A673 (cell line): ENCODE measurements around the gene GLOD4. TPM values are rescaled to one million over a fixed set of nuclear protein-coding genes. Genes with fewer than 3 reads are reported as not detected.

Experiments
- BruUV-seq: library from RNA; stranded (reverse); fragments of 400-500 nt; replicated peaks from 2 replicates; lab custom pipeline; 2021; lab: Mats Ljungman, UMichigan
- CTCF ChIA-PET: fragments of 300-600 bp; sonication (Branson Sonifier 250); formaldehyde crosslinking; loops from one replicate; lab custom pipeline; 2022; ENCODE audit warnings: antibody characterized with exemption; lab: Charles Lee
- POLR2A ChIA-PET: fragments of 300-600 bp; sonication (Branson Sonifier 250); formaldehyde crosslinking; loops from one replicate; lab custom pipeline; 2022; ENCODE audit warnings: antibody characterized with exemption; ENCODE audit not compliant: low non-redundant PET; lab: Charles Lee
- DNase-seq: peaks from one replicate; pipeline ENCODE4 v3.0.0-alpha.2; 2015; ENCODE audit warnings: low spot score
- H3K27ac ChIP-seq: fragments of 200-600 bp; sonication (generic); 2 replicates; pipeline ENCODE4 v1.5.1; 2016; ENCODE audit warnings: mixed run types, low read depth, mild to moderate bottlenecking, mixed read lengths, antibody characterized with exemption, low read length; ENCODE audit not compliant: poor library complexity, severe bottlenecking
- H3K27me3 ChIP-seq: fragments of 200-600 bp; sonication (generic); replicated peaks from 2 replicates; pipeline ENCODE4 v1.6.1; 2017; ENCODE audit warnings: mixed run types, low read depth, mild to moderate bottlenecking, mixed read lengths, antibody characterized with exemption, low read length; ENCODE audit not compliant: insufficient read depth, poor library complexity
- H3K36me3 ChIP-seq: fragments of 200-600 bp; sonication (generic); 2 replicates; pipeline ENCODE4 v1.6.1; 2016; ENCODE audit warnings: mixed run types, mild to moderate bottlenecking, mixed read lengths, antibody characterized with exemption, low read length; ENCODE audit not compliant: insufficient read depth, poor library complexity, severe bottlenecking
- H3K4me1 ChIP-seq: fragments of 200-600 bp; sonication (generic); 2 replicates; pipeline ENCODE4 v1.6.1; 2017; ENCODE audit warnings: mixed run types, mild to moderate bottlenecking, mixed read lengths, antibody characterized with exemption, low read length; ENCODE audit not compliant: insufficient read depth, poor library complexity, severe bottlenecking
- H3K4me3 ChIP-seq: fragments of 200-600 bp; sonication (generic); 2 replicates; pipeline ENCODE4 v1.5.1; 2016; ENCODE audit warnings: low read depth, mixed run types, mild to moderate bottlenecking, mixed read lengths, low read length; ENCODE audit not compliant: poor library complexity, severe bottlenecking
- H3K9me3 ChIP-seq: fragments of 200-600 bp; sonication (generic); 2 replicates; pipeline ENCODE4 v1.6.1; 2016; ENCODE audit warnings: mixed run types, low read depth, mild to moderate bottlenecking, mixed read lengths, antibody characterized with exemption, low read length; ENCODE audit not compliant: poor library complexity, severe bottlenecking
- CTCF ChIP-seq: fragments of 300-800, 200-600 bp; sonication (generic); conservative IDR thresholded peaks from 2 replicates; pipeline ENCODE4 v1.5.1; 2017; ENCODE audit warnings: low read depth, mild to moderate bottlenecking, antibody characterized with exemption, low read length, moderate library complexity, mixed read lengths
- EZH2 ChIP-seq: fragments of 200-600 bp; sonication (generic); IDR thresholded peaks from 2 replicates; pipeline ENCODE4 v1.6.1; 2017; ENCODE audit warnings: borderline replicate concordance, low read depth, mild to moderate bottlenecking, mixed read lengths, antibody characterized with exemption, low read length; ENCODE audit not compliant: poor library complexity, severe bottlenecking
- intact Hi-C: fragments of 100-400 bp; cut with micrococcal nuclease; formaldehyde crosslinking; loops from one replicate; pipeline ENCODE4 v1.10.0; 2022; ENCODE audit not compliant: unreplicated experiment
- total RNA-seq: library from RNA; stranded (reverse); gene quantifications from 2 replicates; pipeline ENCODE4 v1.2.3, GENCODE V29; 2021

The GLOD4 gene
- total RNA-seq, 1 experiment from 2014 or later = 110 TPM

GRCh38 chr17:801660-802059 is 19.6 kb upstream of the GLOD4 start:
- CTCF ChIA-PET = interaction anchor here (1.0 to 1.1 kb wide), 2 partner anchors 179 to 197 kb away, joined by 3 read pairs; no protein-coding TSS in a partner anchor
- DNase-seq = no peak
- intact Hi-C loops = no loop called here

GRCh38 chr17:800446-801242 is 18.6 kb upstream of the GLOD4 start:
- Histone ChIP-seq H3K36me3 (no peaks in the 10 kb centered on the region), H3K27ac (no peak overlapping the region), H3K4me1 (no peaks in the 10 kb centered on the region), H3K4me3 (no peak overlapping the region), H3K27me3 (peaks cover 12% of the 10 kb centered on the region), H3K9me3 (no peaks in the 10 kb centered on the region)
- DNase-seq = no peak
- ChIA-PET POLR2A (no interaction called here), CTCF (interaction anchor here (1.0 kb wide), 1 partner anchor 180 kb away, joined by 3 read pairs; no protein-coding TSS in a partner anchor)
- no TSS peak for BruUV-seq
- TF ChIP-seq CTCF = no peak
- no peak for TF ChIP-seq EZH2
- intact Hi-C loops = no loop called here

More at GRCh38 chr17:801660-802059, 19.6 kb upstream of the GLOD4 start:
- BruUV-seq = no TSS peak
- TF ChIP-seq EZH2 (no peak), CTCF (no peak)
- Histone ChIP-seq H3K27me3 (peaks cover 16% of the 10 kb centered on the region), H3K4me1 (no peaks in the 10 kb centered on the region), H3K4me3 (no peak overlapping the region), H3K27ac (no peak overlapping the region), H3K9me3 (no peaks in the 10 kb centered on the region), H3K36me3 (no peaks in the 10 kb centered on the region)
- POLR2A ChIA-PET = no interaction called here

- no peak for TF ChIP-seq EZH2
- TF ChIP-seq CTCF = no peak
- peaks cover 12% of the 10 kb centered on the region for H3K27me3 ChIP-seq
- no peaks in the 10 kb centered on the region for H3K36me3 ChIP-seq
- H3K4me1 ChIP-seq = peaks cover 4% of the 10 kb centered on the region
- no peak overlapping the region for H3K4me3 ChIP-seq
- intact Hi-C loops = loop anchor here (5.0 kb wide), 1 partner anchor 198 kb away; the partner anchor contains the start of gene TIMM22
- no peak for DNase-seq
- H3K9me3 ChIP-seq = no peaks in the 10 kb centered on the region
- CTCF ChIA-PET = interaction anchor here (1.1 kb wide), 1 partner anchor 182 kb away, joined by 3 read pairs; no protein-coding TSS in a partner anchor
- POLR2A ChIA-PET = no interaction called here
- H3K27ac ChIP-seq = no peak overlapping the region
- no TSS peak for BruUV-seq
These were observed 17.2 kb upstream of the GLOD4 start for GRCh38 chr17:799261-799660.
